HG03135 (cell line): ENCODE data around the gene TPP1.

Experiments used
- ATAC-seq: cut with Tn5 transposase; IDR thresholded peaks from one replicate; pipeline ENCODE4 v1.9.1; 2021; ENCODE audit warnings: mild to moderate bottlenecking, moderate library complexity; ENCODE audit not compliant: unreplicated experiment

Gene TPP1

GRCh38 chr11:6647836-6648235, 28.6 kb upstream of the TPP1 start:
- ATAC-seq = no peak

- peak; percentile 90 for ATAC-seq
Measured at GRCh38 chr11:6646918-6647679, 27.9 kb upstream of the TPP1 start.

- no peak for ATAC-seq
Measured at GRCh38 chr11:6646576-6646917, 27.3 kb upstream of the TPP1 start.

- ATAC-seq = no peak
Measured at GRCh38 chr11:6646071-6646470, 26.8 kb upstream of the TPP1 start.

DNA sequence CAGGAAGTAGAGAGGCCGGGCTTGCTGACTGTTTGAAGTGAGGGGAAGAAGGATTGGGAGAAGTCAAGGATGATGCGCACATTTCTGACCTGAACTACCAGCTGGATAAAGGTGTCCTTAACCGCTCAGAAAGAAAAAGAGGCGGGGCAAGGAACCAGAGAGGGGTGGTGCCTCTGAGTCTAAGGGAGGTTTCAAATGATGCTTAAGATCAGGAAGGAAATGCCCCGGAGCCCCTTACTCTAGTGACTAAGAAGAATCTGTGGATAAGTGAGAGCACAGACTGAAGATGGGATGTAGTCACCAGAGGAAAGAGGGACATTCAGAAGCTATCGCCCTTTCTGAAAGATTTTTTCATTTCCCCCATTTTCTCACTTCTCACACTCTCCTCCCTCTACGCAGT, 23.7 kb upstream of the TPP1 start:
- ATAC-seq = no peak

DNA sequence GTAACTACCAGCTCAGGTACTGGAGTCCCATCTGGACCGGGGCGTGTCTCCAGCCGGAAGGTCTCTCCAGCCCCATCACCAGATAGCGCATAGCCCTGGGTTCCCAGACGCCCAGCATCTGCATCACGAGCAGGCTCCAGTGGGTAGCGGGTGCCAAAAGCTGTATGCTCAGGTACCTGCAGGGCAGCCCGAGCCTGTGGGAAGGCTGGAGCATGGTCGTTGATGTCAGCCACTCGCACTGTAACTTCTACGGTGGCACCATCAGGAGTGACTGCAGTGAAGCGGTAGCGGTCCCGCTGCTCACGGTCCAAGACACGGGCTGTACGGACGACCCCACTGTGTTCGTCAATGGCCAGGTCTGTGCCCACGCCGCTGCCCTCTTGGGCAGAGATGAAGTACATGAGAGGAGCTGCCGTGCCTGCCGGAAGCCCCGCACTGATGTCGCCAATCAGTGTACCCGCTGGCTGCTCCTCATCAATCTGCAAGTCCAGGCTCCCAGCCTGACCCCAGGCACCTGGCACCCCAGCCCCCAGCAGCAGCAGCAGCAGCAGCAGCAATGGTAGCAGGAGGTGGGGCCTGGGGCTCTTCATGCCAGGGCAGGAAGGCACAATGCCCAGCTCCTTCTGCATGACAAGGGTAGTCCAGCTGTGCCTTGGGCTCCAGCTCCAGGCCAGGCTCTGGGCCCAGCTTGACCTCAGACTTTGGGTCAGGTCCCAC, 21.9 kb upstream of the TPP1 start:
- no peak for ATAC-seq

DNA sequence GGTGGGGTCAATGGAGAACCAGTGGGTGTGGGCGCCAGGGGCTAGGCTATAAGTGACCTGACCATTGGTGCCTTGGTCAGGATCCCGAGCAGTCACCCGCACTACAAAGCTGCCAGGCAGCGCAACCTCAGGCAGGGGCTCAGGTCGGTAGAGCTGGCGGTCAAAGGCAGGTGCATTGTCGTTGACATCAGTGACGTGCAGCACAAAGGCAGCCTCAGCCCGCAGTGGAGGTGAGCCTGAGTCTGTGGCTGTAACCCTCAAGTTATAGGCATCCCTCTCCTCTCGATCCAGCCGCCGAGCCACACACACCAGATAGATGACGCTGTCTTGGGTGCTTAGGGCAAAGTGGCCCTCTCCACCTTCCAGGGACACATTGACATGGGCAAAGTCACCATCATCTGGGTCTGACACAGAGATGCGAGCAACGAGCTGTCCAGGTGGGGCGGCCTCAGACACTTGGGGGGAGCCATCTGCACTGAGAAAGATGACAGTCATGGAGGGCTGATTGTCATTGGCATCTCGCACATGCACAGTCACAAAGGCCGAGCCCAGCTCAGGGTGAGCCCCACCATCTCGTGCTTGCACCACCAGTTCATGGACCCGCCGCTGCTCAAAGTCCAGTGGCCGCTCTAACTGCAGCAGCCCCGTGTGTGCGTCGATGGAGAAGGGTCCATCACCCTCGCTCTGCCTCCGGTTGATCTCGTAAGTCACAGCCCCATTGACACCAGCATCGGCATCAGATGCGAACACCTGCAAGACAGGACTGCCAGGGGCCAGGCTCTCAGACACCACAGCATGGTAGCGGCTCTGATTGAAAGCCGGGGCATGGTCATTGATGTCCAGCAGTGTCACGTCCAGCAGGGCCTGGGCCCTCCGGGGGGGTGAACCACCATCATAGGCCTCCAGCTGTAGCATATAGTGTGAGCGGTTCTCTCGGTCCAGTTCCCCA, 21.1 kb upstream of the TPP1 start:
- no peak for ATAC-seq

GRCh38 chr11:6638429-6638828, 19.2 kb upstream of the TPP1 start:
- no peak for ATAC-seq

DNA sequence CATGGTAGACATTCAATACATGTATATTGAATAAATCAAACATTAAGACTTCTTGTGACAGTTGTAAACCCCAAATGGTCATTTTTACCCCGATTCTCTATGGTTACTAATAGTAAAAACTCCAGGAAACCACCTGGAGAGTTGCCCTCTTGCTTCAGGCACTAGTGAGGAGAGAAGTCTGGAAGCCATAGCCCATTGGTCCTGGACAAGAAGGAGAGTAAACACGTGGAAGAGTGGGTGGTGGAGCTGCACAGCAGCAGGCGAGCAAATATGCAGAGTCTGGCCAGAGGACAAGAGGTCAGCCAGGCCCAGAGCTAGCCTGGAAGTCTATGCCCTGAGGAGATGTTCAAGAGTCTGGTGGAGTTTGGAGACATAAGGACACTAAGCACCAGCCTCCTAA, 18.6 kb upstream of the TPP1 start:
- no peak for ATAC-seq

- no peak for ATAC-seq
Measured at GRCh38 chr11:6636480-6636879, 17.3 kb upstream of the TPP1 start.

DNA sequence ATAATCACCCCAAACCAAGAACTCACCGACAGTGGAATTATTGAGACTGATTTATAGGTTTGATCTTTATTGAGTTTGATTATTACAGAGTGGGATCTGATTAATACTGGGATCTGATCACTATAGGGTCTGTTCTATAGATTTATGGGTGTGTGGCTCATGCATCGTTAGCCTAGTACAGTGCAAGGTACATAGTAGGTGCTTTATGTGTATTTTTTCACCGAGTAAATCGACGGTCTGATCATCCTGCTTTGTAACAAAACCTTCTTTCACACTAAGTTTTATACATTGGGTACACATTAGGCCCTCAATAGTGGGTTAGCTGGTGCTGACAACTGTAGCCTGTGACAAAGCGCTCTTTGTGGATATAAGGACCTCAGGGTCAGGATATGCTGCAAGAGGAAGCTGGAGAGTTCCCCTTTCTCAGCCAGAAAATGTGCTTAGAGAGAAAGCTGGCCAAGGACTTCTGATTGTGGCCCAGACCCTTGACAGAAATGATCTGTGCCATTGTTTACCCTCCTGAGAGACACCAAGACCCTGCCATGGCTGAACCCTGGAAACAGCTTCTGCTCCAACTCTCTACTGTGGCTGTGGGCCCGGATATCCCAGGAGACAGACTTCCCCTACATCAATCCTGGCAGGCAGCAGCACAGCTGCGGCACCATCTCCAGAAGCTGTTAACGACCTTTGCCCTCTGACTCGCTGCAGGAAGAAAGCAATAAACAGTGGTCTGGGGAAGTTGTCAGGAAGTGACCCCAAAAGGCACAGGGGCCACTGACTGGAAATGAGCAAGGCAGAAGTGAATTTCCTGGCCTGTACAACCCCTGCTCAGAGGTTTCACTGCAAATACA, 16.1 kb upstream of the TPP1 start:
- no peak for ATAC-seq

GRCh38 chr11:6634534-6634933, 15.3 kb upstream of the TPP1 start:
- ATAC-seq = no peak

GRCh38 chr11:6633422-6634408, 14.5 kb upstream of the TPP1 start:
- no peak for ATAC-seq

GRCh38 chr11:6632116-6633073, 13.2 kb upstream of the TPP1 start:
- no peak for ATAC-seq

GRCh38 chr11:6631361-6631890, 12.2 kb upstream of the TPP1 start:
- no peak for ATAC-seq

DNA sequence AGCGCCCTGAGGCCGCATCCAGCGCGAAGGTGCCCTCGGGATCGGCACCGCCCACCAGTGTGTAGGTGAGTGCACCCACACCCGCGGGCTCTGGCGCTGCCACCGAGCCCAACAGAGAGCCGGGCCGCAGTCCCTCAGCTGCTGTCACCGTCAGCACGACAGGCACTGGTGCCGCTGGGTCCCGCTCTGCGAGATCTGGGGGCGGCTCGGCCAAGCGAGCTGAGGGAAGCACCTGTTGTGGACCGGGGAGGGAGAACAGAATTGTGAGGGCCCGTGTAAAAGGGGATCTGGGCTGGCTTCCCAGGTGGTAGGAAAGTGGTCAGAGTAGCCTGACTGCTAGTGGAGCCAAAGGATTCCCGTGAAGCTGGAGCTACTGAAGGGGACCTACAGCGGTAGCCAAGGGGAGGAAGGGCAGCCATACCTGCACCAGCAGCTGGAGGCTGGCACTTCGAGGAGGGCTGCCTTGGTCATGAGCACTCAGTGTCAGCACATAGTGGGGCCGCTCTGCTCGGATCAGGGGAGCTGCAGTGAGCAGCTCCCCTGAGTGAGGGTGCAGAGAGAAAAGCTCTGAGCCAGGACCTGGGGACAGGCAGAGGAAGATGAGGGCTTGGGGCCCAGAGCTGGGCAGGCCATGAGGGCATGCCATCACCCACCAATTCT, 11.5 kb upstream of the TPP1 start:
- no peak for ATAC-seq

GRCh38 chr11:6629892-6630631, 10.8 kb upstream of the TPP1 start:
- ATAC-seq = no peak
